Measurements from ENCODE around the gene TEKT5.

The TEKT5 gene

GRCh38 chr16:10729104-10730048 is 34.6 kb upstream of the TEKT5 start:
- H3K27me3 ChIP-seq (ENCODE audit: insufficient read depth, poor library complexity, severe bottlenecking): no peaks in the 10 kb centered on the region
- DNase-seq (ENCODE audit: low read depth in 1 of 2, low spot score in 1 of 2): no peak
- no peak for TF ChIP-seq POLR2AphosphoS5 (IDR thresholded peaks at IDR 0.05; ENCODE audit: low read depth)
- no peak for TF ChIP-seq CTCF (IDR thresholded peaks at IDR 0.05; ENCODE audit: insufficient read depth, low read length)
- TF ChIP-seq REST (IDR thresholded peaks at IDR 0.05; ENCODE audit: insufficient replicate concordance, low read depth): no peak
- no peak for TF ChIP-seq SPI1 (IDR thresholded peaks at IDR 0.05; ENCODE audit: borderline replicate concordance, low read depth)
- no peak overlapping the region for H3K27ac ChIP-seq (replicated peaks)
- H3K4me3 ChIP-seq (replicated peaks; ENCODE audit: insufficient read depth, low read length): no peak overlapping the region

GRCh38 chr16:10728003-10728887 is 33.5 kb upstream of the TEKT5 start:
- no peak overlapping the region for H3K27ac ChIP-seq (replicated peaks)
- TF ChIP-seq CTCF (IDR thresholded peaks at IDR 0.05; ENCODE audit: insufficient read depth, low read length): no peak
- TF ChIP-seq GABPA (IDR thresholded peaks at IDR 0.05; ENCODE audit: low read depth): no peak
- no peak for TF ChIP-seq POLR2AphosphoS5 (IDR thresholded peaks at IDR 0.05; ENCODE audit: low read depth)
- TF ChIP-seq SPI1 (IDR thresholded peaks at IDR 0.05; ENCODE audit: borderline replicate concordance, low read depth): no peak
- no peak for TF ChIP-seq REST (IDR thresholded peaks at IDR 0.05; ENCODE audit: insufficient replicate concordance, low read depth)
- H3K4me3 ChIP-seq (replicated peaks; ENCODE audit: insufficient read depth, low read length): no peak overlapping the region
- no peaks in the 10 kb centered on the region for H3K27me3 ChIP-seq (ENCODE audit: insufficient read depth, poor library complexity, severe bottlenecking)
- no peak for DNase-seq (ENCODE audit: low read depth in 1 of 2, low spot score in 1 of 2)

GRCh38 chr16:10708969-10709368 is 14.2 kb upstream of the TEKT5 start:
- no peak overlapping the region for H3K27ac ChIP-seq (replicated peaks)
- TF ChIP-seq SPI1 (IDR thresholded peaks at IDR 0.05; ENCODE audit: borderline replicate concordance, low read depth) (no peak), CTCF (IDR thresholded peaks at IDR 0.05; ENCODE audit: insufficient read depth, low read length) (no peak), POLR2AphosphoS5 (IDR thresholded peaks at IDR 0.05; ENCODE audit: low read depth) (no peak), REST (IDR thresholded peaks at IDR 0.05; ENCODE audit: insufficient replicate concordance, low read depth) (no peak), GABPA (IDR thresholded peaks at IDR 0.05; ENCODE audit: low read depth) (no peak)
- H3K27me3 ChIP-seq (ENCODE audit: insufficient read depth, poor library complexity, severe bottlenecking): no peaks in the 10 kb centered on the region
- DNase-seq (ENCODE audit: low read depth in 1 of 2, low spot score in 1 of 2): no peak
- H3K4me3 ChIP-seq (replicated peaks; ENCODE audit: insufficient read depth, low read length): no peak overlapping the region
